Thoracic aorta (tissue), 2 donors: ENCODE measurements around the gene SNX1. TPM values are rescaled to one million over a fixed set of nuclear protein-coding genes. Genes with fewer than 3 reads are reported as not detected.
"Not testable (repeated sequence)": the region's sequence is repeated elsewhere in the genome, so short reads cannot be mapped to it uniquely, and the experiment has no call there.

ENCODE experiments used
- ATAC-seq: fragments of 150-250 bp; one replicate; pipeline ENCODE4 v1.8.0; 2017; ENCODE audit warnings: low read depth; ENCODE audit not compliant: insufficient number of reproducible peaks, low FRiP score
- DNase-seq: peaks from one replicate; pipeline ENCODE4 v3.0.0-alpha.2; 2020; ENCODE audit warnings: low spot score
- H3K27ac ChIP-seq, 2 donors: fragments of 200-600 bp; sonication (generic); 1 replicate in 1 of 2; 2 replicates in 1 of 2; pipeline ENCODE4 v1.5.1; 2016; ENCODE audit warnings: mild to moderate bottlenecking in 2 of 2, moderate library complexity in 2 of 2
- H3K27me3 ChIP-seq: fragments of 200-600 bp; sonication (generic); replicated peaks from 2 replicates; pipeline ENCODE4 v1.6.0; 2016; ENCODE audit warnings: mild to moderate bottlenecking; ENCODE audit not compliant: insufficient read depth
- H3K36me3 ChIP-seq: fragments of 200-600 bp; sonication (generic); one replicate; pipeline ENCODE4 v1.5.1; 2016
- H3K4me1 ChIP-seq, 2 donors: fragments of 200-600 bp; sonication (generic); 1 replicate in 1 of 2; 2 replicates in 1 of 2; pipeline versions ENCODE4 v1.5.1 to v1.6.0; 2016; ENCODE audit warnings: low read depth in 2 of 2, mild to moderate bottlenecking in 1 of 2; ENCODE audit not compliant: control insufficient read depth in 1 of 2
- H3K4me3 ChIP-seq: fragments of 200-600 bp; sonication (generic); 2 replicates; pipeline ENCODE4 v1.5.1; 2016; ENCODE audit warnings: mild to moderate bottlenecking
- H3K9me3 ChIP-seq: fragments of 200-600 bp; sonication (generic); 2 replicates; pipeline ENCODE4 v1.5.1; 2016
- total RNA-seq, 2 donors: library from RNA; depleted of rRNA; stranded (reverse); fragments of >200 nt; gene quantifications; one replicate each; pipeline versions ENCODE4 v1.1.0 to v1.2.3, GENCODE V29; 2016
- TF ChIP-seq, protein P1 (sequence below): fragments of 200-600 bp; sonication (generic); IDR thresholded peaks from one replicate; pipeline ENCODE4 v1.5.1; 2019; ENCODE audit warnings: antibody characterized with exemption

Gene SNX1
- total RNA-seq, 2 donors from 2014 or later, result 47.2 to 104 TPM

DNA sequence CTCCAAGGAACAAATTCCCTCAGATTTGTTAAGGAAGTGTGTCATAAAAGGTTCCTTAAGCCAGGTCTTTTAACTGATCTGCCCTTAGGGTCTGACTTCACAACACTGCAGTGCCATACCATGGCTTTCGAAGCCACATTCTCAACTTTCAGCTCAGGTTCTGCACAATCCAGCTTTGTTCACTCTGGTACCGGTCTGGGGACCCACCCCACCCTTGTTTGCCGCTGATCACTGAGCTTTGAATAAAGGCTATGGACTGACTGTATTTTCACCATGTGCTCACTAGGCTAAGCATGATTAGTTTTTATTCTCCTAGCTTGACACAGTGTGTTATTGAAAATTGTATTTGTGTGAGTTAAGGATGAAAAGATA is 15.9 kb downstream of the SNX1 start:
- Histone ChIP-seq H3K4me3 (no peak overlapping the region), H3K36me3 (peaks cover 23% of the 10 kb centered on the region), H3K27ac (no peak overlapping the region), H3K9me3 (no peaks in the 10 kb centered on the region), H3K4me1 (peaks cover 0 to 10% of the 10 kb centered on the region in 2 donors), H3K27me3 (no peaks in the 10 kb centered on the region)
- DNase-seq (no peak), ATAC-seq (no peak)
- TF ChIP-seq, protein P1, sequence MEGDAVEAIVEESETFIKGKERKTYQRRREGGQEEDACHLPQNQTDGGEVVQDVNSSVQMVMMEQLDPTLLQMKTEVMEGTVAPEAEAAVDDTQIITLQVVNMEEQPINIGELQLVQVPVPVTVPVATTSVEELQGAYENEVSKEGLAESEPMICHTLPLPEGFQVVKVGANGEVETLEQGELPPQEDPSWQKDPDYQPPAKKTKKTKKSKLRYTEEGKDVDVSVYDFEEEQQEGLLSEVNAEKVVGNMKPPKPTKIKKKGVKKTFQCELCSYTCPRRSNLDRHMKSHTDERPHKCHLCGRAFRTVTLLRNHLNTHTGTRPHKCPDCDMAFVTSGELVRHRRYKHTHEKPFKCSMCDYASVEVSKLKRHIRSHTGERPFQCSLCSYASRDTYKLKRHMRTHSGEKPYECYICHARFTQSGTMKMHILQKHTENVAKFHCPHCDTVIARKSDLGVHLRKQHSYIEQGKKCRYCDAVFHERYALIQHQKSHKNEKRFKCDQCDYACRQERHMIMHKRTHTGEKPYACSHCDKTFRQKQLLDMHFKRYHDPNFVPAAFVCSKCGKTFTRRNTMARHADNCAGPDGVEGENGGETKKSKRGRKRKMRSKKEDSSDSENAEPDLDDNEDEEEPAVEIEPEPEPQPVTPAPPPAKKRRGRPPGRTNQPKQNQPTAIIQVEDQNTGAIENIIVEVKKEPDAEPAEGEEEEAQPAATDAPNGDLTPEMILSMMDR, result no peak

DNA sequence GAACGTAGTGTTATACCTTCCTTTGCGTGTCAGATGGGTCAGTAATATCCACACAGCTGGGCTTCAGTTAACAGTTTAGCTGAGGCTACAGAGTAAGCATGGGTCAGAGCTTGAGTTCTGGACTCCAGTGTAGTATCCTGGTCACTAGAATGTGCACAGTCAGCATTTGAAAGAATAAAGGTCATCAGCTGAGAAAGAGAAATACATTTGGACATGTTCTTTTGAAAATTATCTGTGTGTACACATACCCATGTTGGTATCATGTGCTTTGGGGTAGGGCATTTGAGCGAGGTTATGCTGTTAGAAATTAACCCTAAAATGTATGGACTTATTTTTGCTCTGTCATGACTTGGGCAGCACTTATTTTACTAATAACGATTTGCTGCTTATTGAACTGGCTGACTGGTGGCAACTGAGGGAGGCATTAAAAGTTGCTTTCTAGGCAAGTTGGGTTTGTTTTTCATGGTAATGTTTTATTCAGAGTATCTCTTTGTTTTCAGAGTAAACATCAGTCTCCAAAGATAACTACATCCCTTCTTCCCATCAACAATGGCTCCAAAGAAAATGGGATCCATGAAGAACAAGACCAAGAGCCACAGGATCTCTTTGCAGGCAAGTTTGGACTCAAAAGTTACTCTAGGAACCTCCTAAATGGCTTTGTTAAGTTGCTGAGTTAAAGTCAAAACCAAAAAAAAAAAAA is 16.4 kb downstream of the SNX1 start:
- Histone ChIP-seq H3K36me3 (peaks cover 26% of the 10 kb centered on the region), H3K27ac (no peak overlapping the region), H3K4me3 (no peak overlapping the region), H3K4me1 (peaks cover 0 to 10% of the 10 kb centered on the region in 2 donors), H3K27me3 (no peaks in the 10 kb centered on the region), H3K9me3 (no peaks in the 10 kb centered on the region)
- DNase-seq, result no peak
- TF ChIP-seq, protein P1, result no peak
- ATAC-seq, result no peak

DNA sequence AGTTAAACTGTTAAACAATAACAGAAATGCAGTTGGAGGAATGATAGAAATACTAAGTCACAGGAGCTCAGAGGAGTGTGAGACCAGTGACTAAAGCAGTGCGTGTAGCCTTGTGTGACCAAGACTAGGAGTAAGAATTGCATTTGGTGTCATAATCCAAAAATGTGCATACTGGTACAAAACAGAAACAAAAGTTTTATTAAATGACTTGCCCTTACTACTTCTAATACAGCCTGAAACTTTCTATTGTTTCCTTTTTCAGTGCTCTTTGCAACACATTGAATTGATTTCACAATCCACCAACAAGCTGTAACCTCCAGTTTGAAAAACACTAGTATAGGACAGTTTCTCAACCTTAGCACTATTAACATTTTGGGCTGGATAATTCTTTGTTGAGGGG is 17.1 kb downstream of the SNX1 start:
- no peak overlapping the region for H3K27ac ChIP-seq
- H3K27me3 ChIP-seq, result no peaks in the 10 kb centered on the region
- H3K36me3 ChIP-seq, result peaks cover 33% of the 10 kb centered on the region
- H3K4me3 ChIP-seq, result no peak overlapping the region
- peaks cover 0 to 7% of the 10 kb centered on the region in 2 donors for H3K4me1 ChIP-seq
- no peak for ATAC-seq
- H3K9me3 ChIP-seq, result no peaks in the 10 kb centered on the region
- no peak for DNase-seq
- TF ChIP-seq, protein P1, result no peak

DNA sequence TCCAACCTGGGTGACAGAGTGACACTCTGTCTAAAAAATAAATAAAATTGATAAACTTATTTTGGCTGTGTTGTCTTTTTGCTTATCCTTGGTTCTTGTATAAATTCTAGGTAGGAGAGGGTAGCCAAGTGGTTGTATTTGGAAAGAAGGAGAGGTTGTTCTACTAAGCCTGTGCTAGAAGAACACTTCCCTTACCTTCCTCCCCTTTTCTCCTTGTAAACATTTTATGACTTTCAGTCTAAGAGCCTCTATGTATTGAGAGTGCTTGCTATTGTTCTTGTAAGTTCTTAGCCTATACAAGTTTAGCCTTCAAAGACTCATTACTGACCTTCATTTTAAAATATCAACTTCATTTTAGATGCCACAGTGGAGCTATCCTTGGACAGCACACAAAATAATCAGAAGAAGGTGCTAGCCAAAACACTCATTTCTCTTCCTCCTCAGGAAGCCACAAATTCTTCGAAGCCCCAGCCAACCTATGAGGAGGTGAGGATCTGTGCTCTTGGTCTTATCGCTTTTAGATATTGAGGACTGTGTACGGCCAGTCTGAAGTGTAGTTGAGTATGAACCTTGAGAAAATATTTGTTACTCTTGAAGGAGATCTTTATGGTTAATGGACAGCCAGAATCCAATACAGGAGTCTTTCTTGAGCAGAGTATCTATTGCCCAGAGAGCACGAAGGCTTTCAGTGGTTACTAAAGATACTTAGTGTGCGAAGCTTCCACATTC is 22.1 kb downstream of the SNX1 start:
- TF ChIP-seq, protein P1, result no peak
- Histone ChIP-seq H3K4me3 (no peak overlapping the region), H3K36me3 (peaks cover 60% of the 10 kb centered on the region), H3K27ac (no peak overlapping the region), H3K27me3 (no peaks in the 10 kb centered on the region), H3K9me3 (no peaks in the 10 kb centered on the region), H3K4me1 (no peaks in the 10 kb centered on the region)
- DNase-seq (no peak), ATAC-seq (no peak)

DNA sequence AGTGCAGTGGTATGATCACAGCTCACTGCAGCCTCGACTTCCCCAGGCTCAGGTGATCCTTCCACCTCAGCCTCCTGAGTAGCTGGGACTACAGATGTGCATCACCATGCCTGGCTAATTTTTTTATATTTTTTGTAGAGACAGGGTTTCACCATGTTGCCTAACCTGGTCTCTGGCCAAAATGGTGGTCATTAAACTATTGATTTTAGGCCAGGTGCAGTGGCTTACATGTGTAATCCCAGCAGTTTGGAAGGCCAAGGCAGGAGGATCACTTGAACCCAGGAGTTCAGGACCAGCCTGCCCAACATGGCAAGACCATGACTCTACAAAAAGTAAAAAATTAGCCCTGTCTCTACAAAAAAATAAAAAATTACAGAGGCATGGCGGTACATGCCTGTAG is 24.5 kb downstream of the SNX1 start:
- not testable (repeated sequence) for H3K4me3 ChIP-seq, DNase-seq, ATAC-seq, H3K27ac ChIP-seq, H3K4me1 ChIP-seq, H3K9me3 ChIP-seq, H3K27me3 ChIP-seq
- peaks cover 55% of the 10 kb centered on the region for H3K36me3 ChIP-seq
